VCaP (cell line): ENCODE measurements around the gene COMP.

Source experiments
- H3K27ac ChIP-seq: fragments of 450-650 bp; 2 replicates; pipeline ENCODE4 v1.5.1; 2017
- TF ChIP-seq, protein P1 (sequence below): fragments of 450-650 bp; conservative IDR thresholded peaks from 2 replicates; pipeline ENCODE4 v1.5.1; 2017; ENCODE audit warnings: mild to moderate bottlenecking, moderate library complexity

COMP gene

DNA sequence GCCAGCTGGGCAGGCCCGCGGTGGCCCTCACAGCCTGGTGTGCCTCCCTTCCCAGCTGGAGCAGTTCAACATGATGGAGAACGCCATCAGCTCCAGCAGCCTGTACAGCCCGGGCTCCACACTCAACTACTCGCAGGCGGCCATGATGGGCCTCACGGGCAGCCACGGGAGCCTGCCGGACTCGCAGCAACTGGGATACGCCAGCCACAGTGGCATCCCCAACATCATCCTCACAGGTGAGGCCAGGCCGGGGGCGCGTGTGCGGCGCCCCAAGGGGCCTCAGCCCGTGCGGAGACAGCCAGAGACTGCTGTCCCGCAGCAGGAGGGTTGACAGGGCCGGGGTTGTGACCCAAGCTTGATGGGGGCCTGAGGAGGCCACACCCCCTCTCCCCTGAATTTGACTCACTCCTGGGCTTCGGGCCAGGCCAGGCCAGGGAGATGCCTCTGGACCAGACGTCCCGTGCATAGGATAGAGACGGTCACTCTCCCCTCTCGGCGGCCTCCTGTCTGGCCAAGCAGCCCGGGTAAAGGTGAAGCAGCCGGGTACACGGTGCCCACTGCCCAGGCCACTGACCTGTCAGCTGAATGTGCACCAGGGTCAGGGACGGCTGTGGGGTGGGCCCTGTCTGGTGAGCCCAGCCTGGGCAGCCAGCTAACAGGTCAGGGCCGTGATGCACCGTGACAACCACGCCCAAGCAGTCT is 15.4 kb downstream of the COMP start:
- no peak overlapping the region for H3K27ac ChIP-seq
- TF ChIP-seq, protein P1, sequence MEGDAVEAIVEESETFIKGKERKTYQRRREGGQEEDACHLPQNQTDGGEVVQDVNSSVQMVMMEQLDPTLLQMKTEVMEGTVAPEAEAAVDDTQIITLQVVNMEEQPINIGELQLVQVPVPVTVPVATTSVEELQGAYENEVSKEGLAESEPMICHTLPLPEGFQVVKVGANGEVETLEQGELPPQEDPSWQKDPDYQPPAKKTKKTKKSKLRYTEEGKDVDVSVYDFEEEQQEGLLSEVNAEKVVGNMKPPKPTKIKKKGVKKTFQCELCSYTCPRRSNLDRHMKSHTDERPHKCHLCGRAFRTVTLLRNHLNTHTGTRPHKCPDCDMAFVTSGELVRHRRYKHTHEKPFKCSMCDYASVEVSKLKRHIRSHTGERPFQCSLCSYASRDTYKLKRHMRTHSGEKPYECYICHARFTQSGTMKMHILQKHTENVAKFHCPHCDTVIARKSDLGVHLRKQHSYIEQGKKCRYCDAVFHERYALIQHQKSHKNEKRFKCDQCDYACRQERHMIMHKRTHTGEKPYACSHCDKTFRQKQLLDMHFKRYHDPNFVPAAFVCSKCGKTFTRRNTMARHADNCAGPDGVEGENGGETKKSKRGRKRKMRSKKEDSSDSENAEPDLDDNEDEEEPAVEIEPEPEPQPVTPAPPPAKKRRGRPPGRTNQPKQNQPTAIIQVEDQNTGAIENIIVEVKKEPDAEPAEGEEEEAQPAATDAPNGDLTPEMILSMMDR: no peak

DNA sequence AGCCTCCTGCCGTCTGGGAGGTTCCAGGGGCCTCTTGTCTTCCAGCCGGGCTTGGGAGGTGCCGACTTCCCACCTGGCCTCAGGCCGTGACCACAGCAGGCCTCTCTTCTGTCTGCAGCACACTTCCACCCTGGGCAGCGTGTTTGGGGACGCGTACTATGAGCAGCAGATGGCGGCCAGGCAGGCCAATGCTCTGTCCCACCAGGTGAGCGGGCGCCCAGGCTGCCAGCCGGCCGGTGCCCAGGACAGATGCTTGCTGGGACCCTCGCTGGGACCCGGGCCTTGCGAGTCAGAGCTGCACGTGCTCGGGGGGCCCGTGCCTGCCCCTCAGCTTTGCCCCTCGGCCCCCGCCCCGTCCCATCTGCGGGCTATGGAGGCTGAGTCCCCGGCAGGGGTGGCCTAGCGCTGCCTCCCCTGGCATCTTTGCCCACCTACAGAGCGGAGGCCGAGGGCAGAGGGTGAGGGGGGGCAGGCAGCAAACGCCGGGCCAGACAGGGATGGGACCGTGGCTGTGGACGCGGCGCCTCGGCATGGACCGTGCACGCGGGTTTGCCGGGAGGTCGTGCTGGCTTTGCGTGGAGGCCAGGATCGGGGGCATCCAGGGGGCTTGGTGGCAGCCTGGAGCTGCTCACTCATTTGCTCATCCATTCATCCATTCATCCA is 16.2 kb downstream of the COMP start:
- TF ChIP-seq, protein P1: no peak
- H3K27ac ChIP-seq: no peak overlapping the region

DNA sequence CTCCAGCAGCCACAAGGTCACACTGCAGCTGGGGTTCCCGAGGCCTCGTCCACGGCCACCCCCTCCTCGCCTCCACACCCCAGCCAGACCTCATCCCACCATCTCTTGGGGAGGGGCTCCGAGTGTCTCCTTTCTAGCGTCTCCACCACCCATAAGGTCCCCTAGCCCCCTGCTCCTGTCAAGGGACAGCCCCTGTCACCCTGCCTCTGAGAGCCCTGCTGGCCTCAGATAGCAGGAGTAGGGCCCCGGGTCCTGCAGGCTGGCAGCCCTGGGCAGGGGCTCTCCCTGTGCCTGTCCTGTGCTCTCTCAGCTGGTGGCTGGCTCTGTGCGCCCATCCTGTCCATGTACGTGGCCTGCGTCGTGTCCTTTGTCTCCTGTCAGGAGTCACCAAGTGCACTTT is 17.0 kb downstream of the COMP start:
- TF ChIP-seq, protein P1: no peak
- H3K27ac ChIP-seq: no peak overlapping the region

DNA sequence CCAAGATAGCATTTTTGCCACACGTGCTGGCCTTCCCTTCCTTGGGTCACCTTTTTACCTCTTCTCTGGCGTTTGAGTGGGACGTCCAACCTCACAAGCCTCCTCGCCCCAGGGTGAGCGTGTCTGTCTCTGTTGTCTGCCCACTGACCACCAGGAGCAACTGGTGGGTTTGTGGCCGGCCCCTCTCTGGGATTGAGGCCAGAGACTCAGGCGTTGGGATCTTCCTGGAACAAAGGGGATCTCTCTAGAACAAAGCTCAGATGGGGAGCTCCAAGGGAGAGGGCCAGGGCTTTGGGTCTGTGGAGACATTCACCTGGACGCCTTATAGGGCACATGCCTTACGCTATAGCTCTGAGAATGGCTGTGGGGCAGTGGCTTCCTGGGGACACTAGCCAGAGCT is 17.4 kb downstream of the COMP start:
- TF ChIP-seq, protein P1: no peak
- H3K27ac ChIP-seq: peak overlapping the region; percentile 53

DNA sequence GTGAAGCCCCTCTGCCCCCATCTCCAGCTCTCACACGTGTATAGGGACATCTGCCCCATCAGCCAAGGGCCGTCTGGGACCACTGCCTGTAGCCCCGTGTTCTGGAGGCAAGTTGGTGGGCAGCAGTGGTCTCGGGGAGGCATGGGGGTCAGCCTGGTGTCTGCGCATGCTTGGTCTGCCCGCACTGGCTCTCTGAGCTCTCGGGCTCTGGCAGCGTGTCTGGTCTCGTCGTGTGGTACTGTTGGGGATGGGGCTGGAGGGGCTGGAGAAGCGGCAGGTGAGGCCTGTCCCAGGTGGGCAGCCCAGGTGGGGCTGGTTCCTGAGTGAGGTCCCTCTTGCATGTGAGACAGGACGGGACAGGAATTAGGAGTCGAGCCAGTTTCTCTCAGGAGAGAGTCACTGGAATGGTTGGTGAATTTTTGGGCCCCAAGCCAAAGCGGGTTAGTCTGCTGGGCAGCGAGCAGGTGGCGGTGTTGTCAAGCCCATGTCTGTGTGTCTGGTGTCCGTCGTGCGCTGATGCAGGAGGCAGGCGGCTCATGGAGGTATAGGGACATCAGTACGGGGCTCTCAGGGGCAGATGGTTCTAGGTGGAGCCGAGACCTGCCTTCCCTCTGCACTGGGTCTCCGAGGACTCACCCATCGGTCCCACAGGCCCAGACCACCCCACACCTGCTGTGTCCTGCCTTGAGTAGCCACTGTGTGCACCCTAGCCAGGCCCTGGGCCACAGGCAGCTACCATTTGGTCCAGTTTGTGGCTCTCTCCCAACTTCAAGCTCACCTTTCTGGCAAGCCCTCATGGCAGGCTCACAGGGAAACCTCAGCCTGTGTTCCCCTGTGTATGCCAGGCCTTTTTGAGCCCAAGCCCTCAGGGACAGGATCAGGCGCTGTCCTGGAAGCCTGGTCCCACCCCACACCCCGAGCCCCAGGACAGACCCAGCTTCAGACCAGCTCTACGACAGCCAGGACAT is 18.2 kb downstream of the COMP start:
- peak overlapping the region; percentile 53 for H3K27ac ChIP-seq
- TF ChIP-seq, protein P1: peak; percentile 74

DNA sequence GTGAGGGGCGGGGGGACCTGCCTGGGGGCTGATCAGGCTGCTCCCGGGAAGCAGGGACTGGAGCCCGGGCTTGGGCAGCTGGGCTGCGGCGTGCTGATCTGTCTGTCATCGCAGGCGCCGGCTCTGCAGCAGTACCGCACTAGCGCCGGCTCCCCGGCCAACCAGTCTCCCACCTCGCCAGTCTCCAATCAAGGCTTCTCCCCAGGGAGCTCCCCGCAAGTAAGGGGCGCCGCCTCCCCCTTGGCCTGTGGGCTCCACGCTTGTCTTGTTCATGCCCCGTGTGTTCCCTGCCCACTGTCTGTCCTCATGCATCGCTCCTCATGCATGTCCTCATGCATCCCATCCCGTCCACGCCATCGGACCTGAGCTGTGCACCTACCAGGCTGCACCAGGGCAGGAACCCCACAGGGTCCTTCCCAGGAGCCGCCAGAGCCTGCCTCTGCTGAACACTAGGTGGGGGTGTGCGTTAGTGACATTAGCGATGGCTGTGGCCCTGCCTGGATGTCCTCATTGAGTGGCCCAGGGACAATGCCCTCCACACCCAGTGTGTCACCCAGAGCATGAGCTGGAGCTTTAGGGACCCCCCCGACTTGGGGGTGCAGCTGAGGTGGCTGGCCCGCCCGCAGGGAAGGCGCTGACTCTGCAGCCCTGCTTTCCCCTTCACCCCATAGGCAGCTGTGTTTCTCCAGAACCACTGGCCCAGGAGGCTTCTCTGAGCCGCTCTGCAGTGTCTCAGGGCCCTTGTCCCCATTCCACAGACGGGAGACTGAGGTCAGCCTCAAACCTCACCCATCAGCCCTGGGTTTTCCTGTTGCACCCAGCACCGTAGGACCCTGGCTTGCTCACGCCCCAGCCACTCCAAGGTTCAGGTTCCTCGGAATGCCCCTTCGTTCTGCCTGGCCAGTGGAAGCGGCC is 19.5 kb downstream of the COMP start:
- TF ChIP-seq, protein P1: peak; percentile 47
- no peak overlapping the region for H3K27ac ChIP-seq
